Activated B cell treated with CpG ODN at 0.5 μM for 24 hours (primary cell): Measurements from ENCODE around the gene ZC3H18. TPM values are rescaled to one million over a fixed set of nuclear protein-coding genes. Genes with fewer than 3 reads are reported as not detected.

Experiments
- ATAC-seq: fragments of 200-7000 bp; cut with Tn5 transposase; one replicate; pipeline ENCODE4 v1.10.0; 2021; ENCODE audit warnings: low read depth, mild to moderate bottlenecking, moderate library complexity
- CTCF ChIA-PET: fragments of 350-600 bp; sonication (Branson Sonifier 250); formaldehyde crosslinking; loops from one replicate; lab custom pipeline; 2021; ENCODE audit warnings: antibody characterized with exemption; lab: Charles Lee
- POLR2A ChIA-PET: fragments of 350-600 bp; sonication (Branson Sonifier 250); formaldehyde crosslinking; loops from one replicate; lab custom pipeline; 2021; ENCODE audit warnings: antibody characterized with exemption; lab: Charles Lee
- DNase-seq: peaks from one replicate; pipeline ENCODE4 v3.0.0; 2022
- H3K27ac Mint-ChIP-seq: one replicate; pipeline ENCODE4 v1.8.0; 2020; ENCODE audit warnings: mixed read lengths
- H3K27me3 Mint-ChIP-seq: one replicate; pipeline ENCODE4 v1.8.0; 2021; ENCODE audit warnings: mixed read lengths
- H3K36me3 Mint-ChIP-seq: one replicate; pipeline ENCODE4 v1.8.0; 2021; ENCODE audit warnings: low read depth, mixed read lengths
- H3K4me1 Mint-ChIP-seq: one replicate; pipeline ENCODE4 v1.8.0; 2021; ENCODE audit warnings: mixed read lengths
- H3K4me3 Mint-ChIP-seq: one replicate; pipeline ENCODE4 v1.8.0; 2020; ENCODE audit warnings: mild to moderate bottlenecking, mixed read lengths
- H3K9me3 Mint-ChIP-seq: one replicate; pipeline ENCODE4 v1.8.0; 2020; ENCODE audit warnings: mixed read lengths
- CTCF ChIP-seq: fragments of 200-600 bp; IDR thresholded peaks from one replicate; pipeline ENCODE4 v1.8.0; 2022; ENCODE audit warnings: antibody characterized with exemption, mild to moderate bottlenecking
- intact Hi-C: fragments of 100-400 bp; cut with micrococcal nuclease; formaldehyde crosslinking; loops from one replicate; pipeline ENCODE4 v1.15.1; 2024
- total RNA-seq: library from RNA; stranded (reverse); gene quantifications from 2 replicates; pipeline ENCODE4 v1.2.3, GENCODE V29; 2022

Gene ZC3H18
- total RNA-seq, 1 donor from 2014 or later = 74.2 TPM

DNA sequence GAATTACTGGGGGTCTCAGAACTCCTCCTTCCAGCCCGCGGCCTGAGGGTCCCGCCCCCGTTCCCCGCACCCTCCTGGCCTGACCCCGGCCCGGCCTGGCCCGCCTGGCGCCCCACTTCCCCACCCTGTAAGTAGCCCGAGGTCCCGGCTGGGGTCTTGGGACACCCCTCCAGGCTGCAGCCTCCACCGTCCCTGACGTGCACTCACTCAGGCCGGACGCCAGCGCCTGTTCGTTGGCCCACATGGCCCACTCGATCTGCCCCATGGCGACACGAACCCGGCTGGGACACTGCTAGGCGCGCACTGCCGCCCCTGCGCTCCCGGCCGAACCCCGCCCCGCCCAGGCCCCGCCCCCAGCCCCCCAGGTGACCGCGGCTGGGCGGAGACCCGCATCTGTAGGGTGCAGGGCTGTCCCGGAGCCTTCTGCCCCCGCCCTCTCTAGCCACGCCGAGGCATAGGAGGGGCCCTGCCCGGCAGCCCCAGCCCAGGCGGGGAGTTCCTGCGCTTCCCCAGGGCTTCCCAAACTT lies 80.6 kb downstream of the ZC3H18 start, which contains the start of gene CYBA:
Gene CYBA (minus strand): TSS at position 305 of the 527 bp plus-strand sequence. CDS start 40 bp downstream, at position 265.
- Mint-ChIP-seq H3K9me3 (no peaks in the 10 kb centered on the region), H3K4me1 (peaks cover 50% of the 10 kb centered on the region), H3K4me3 (peak within 1 kb of the TSS; percentile 93), H3K36me3 (peaks cover 41% of the 10 kb centered on the region), H3K27ac (peak within 1 kb of the TSS; percentile 93), H3K27me3 (no peaks in the 10 kb centered on the region)
- intact Hi-C loops = loop anchor here (1.0 to 5.0 kb wide), 15 partner anchors 11 to 700 kb away; partner anchors contain the start of genes BANP, CDT1, CTU2 and GALNS
- no peak for TF ChIP-seq CTCF
- DNase-seq = no peak
- POLR2A ChIA-PET = interaction anchor here (0.6 to 6.4 kb wide), 16 partner anchors 9 to 206 kb away, joined by 3 to 102 read pairs (median 5); partner anchors contain the start of genes GALNS, IL17C, MVD and TRAPPC2L
- CTCF ChIA-PET = no interaction called here
- ATAC-seq = peak; percentile 81

GRCh38 chr16:88651276-88651988 lies 81.2 kb downstream of the ZC3H18 start:
- CTCF ChIA-PET = interaction anchor here (0.8 to 1.2 kb wide), 2 partner anchors 18 to 57 kb away, joined by 3 read pairs; no protein-coding TSS in a partner anchor
- Mint-ChIP-seq H3K27ac (peak overlapping the region; percentile 93), H3K36me3 (peaks cover 39% of the 10 kb centered on the region), H3K9me3 (no peaks in the 10 kb centered on the region), H3K27me3 (no peaks in the 10 kb centered on the region), H3K4me3 (peak overlapping the region; percentile 93), H3K4me1 (peaks cover 44% of the 10 kb centered on the region)
- no peak for TF ChIP-seq CTCF
- intact Hi-C loops = loop anchor here (1.0 to 5.0 kb wide), 15 partner anchors 11 to 701 kb away; partner anchors contain the start of genes BANP, CDT1, CTU2 and GALNS
- DNase-seq (peak; percentile 93), ATAC-seq (peak; percentile 85)
- POLR2A ChIA-PET = interaction anchor here (0.6 to 6.4 kb wide), 13 partner anchors 9 to 205 kb away, joined by 3 to 102 read pairs (median 5); partner anchors contain the start of genes GALNS, IL17C, MVD and TRAPPC2L

GRCh38 chr16:88651989-88652761 lies 82.0 kb downstream of the ZC3H18 start:
- Mint-ChIP-seq H3K4me1 (peaks cover 38% of the 10 kb centered on the region), H3K36me3 (peaks cover 42% of the 10 kb centered on the region), H3K4me3 (peak overlapping the region; percentile 93), H3K27ac (peak overlapping the region; percentile 93), H3K27me3 (no peaks in the 10 kb centered on the region), H3K9me3 (no peaks in the 10 kb centered on the region)
- no peak for TF ChIP-seq CTCF
- no peak for ATAC-seq
- ChIA-PET CTCF (interaction anchor here (0.8 to 1.2 kb wide), 2 partner anchors 19 to 57 kb away, joined by 3 read pairs; no protein-coding TSS in a partner anchor), POLR2A (interaction anchor here (0.5 to 6.4 kb wide), 11 partner anchors 9 to 872 kb away, joined by 3 to 102 read pairs (median 5); partner anchors contain the start of genes IL17C and MVD)
- intact Hi-C loops = loop anchor here (1.0 to 5.0 kb wide), 15 partner anchors 11 to 701 kb away; partner anchors contain the start of genes BANP, CDT1, CTU2 and GALNS
- no peak for DNase-seq

DNA sequence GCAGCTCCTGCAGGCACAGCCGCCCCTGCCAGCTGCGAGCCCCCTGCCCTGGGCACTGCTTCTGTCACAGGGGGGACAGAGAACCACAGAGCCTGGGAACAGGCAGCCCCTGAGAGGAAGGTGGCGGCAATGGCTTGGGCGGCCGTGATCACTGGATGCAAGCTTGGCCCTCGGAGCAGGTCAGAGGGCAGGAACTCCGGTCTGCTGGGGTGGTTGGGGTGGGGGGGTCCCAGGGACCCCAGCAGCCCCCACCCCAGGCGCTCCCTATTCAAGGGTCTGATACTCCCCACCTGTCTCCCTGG lies 82.5 kb downstream of the ZC3H18 start:
- H3K9me3 Mint-ChIP-seq = no peaks in the 10 kb centered on the region
- CTCF ChIA-PET = interaction anchor here (1.2 kb wide), 1 partner anchor 19 kb away, joined by 3 read pairs; no protein-coding TSS in a partner anchor
- TF ChIP-seq CTCF = no peak
- H3K27ac Mint-ChIP-seq = no peak overlapping the region
- peaks cover 36% of the 10 kb centered on the region for H3K4me1 Mint-ChIP-seq
- no peak overlapping the region for H3K4me3 Mint-ChIP-seq
- DNase-seq (no peak), ATAC-seq (no peak)
- H3K36me3 Mint-ChIP-seq = peaks cover 42% of the 10 kb centered on the region
- POLR2A ChIA-PET = interaction anchor here (0.5 to 4.2 kb wide), 7 partner anchors 8 to 872 kb away, joined by 3 to 31 read pairs (median 4); partner anchors contain the start of gene MVD
- intact Hi-C loops = loop anchor here (5.0 kb wide), 2 partner anchors 205 to 315 kb away; partner anchors contain the start of genes GALNS and TRAPPC2L
- H3K27me3 Mint-ChIP-seq = no peaks in the 10 kb centered on the region
